ENCODE measurements around the gene SDC3. TPM values are rescaled to one million over a fixed set of nuclear protein-coding genes. Genes with fewer than 3 reads are reported as not detected.

SDC3 gene
- total and polyA plus RNA-seq, 2 donors (not counting 1 experiment from before 2014, with no cell fraction given), result 13.7 to 32.9 TPM

- H3K4me1 ChIP-seq (ENCODE audit: control insufficient read depth, extremely low read depth, insufficient read depth, low read length), result no peaks in the 10 kb centered on the region
- H3K4me2 ChIP-seq (ENCODE audit: extremely low read depth, insufficient read depth, low read length), result no peak overlapping the region
- H3K9ac ChIP-seq (ENCODE audit: insufficient read depth, low read length), result no peak overlapping the region
- H3K79me2 ChIP-seq (ENCODE audit: control insufficient read depth, insufficient read depth, low read length), result no peaks in the 10 kb centered on the region
- H3K36me3 ChIP-seq (ENCODE audit: control insufficient read depth, insufficient read depth, low read length), result no peaks in the 10 kb centered on the region
- H4K20me1 ChIP-seq (ENCODE audit: control insufficient read depth, extremely low read depth, insufficient read depth, low read length), result no peaks in the 10 kb centered on the region
- H3K27me3 ChIP-seq (ENCODE audit: control insufficient read depth, insufficient read depth, low read length), result no peaks in the 10 kb centered on the region
- no peak for TF ChIP-seq CTCF (conservative IDR thresholded peaks at IDR 0.05 in 1 of 2, IDR thresholded peaks at IDR 0.05 in 1 of 2; ENCODE audit: low read depth in 1 of 2, low read length in 2 of 2)
- no peak for TF ChIP-seq EZH2 (IDR thresholded peaks at IDR 0.05; ENCODE audit: low read length, missing control alignments)
- no peak overlapping the region for H2AFZ ChIP-seq (ENCODE audit: low read length)
- no peak overlapping the region for H3K4me3 ChIP-seq (replicated peaks in 1 of 4; ENCODE audit: control extremely low read depth in 1 of 4, insufficient read depth in 1 of 4, low read depth in 3 of 4, low read length in 4 of 4)
- H3K9me3 ChIP-seq (ENCODE audit: control insufficient read depth, insufficient read depth, low read depth, low read length), result no peaks in the 10 kb centered on the region
- DNase-seq (ENCODE audit: low read depth in 2 of 2), result no peak
- no peak overlapping the region for H3K27ac ChIP-seq (ENCODE audit: insufficient read depth, low read length)
Observed at GRCh38 chr1:30927448-30927847, 18.9 kb upstream of the SDC3 start.

GRCh38 chr1:30923597-30923996 is 15.0 kb upstream of the SDC3 start:
- Histone ChIP-seq H3K4me3 (replicated peaks in 1 of 4; ENCODE audit: control extremely low read depth in 1 of 4, insufficient read depth in 1 of 4, low read depth in 3 of 4, low read length in 4 of 4) (no peak overlapping the region), H3K9ac (ENCODE audit: insufficient read depth, low read length) (no peak overlapping the region), H3K4me1 (ENCODE audit: control insufficient read depth, extremely low read depth, insufficient read depth, low read length) (peaks cover 2% of the 10 kb centered on the region), H3K36me3 (ENCODE audit: control insufficient read depth, insufficient read depth, low read length) (no peaks in the 10 kb centered on the region), H2AFZ (ENCODE audit: low read length) (no peak overlapping the region), H3K9me3 (ENCODE audit: control insufficient read depth, insufficient read depth, low read depth, low read length) (no peaks in the 10 kb centered on the region), H3K79me2 (ENCODE audit: control insufficient read depth, insufficient read depth, low read length) (no peaks in the 10 kb centered on the region), H3K27me3 (ENCODE audit: control insufficient read depth, insufficient read depth, low read length) (no peaks in the 10 kb centered on the region), H4K20me1 (ENCODE audit: control insufficient read depth, extremely low read depth, insufficient read depth, low read length) (no peaks in the 10 kb centered on the region), H3K4me2 (ENCODE audit: extremely low read depth, insufficient read depth, low read length) (no peak overlapping the region), H3K27ac (ENCODE audit: insufficient read depth, low read length) (no peak overlapping the region)
- TF ChIP-seq EZH2 (IDR thresholded peaks at IDR 0.05; ENCODE audit: low read length, missing control alignments), result no peak
- TF ChIP-seq CTCF (conservative IDR thresholded peaks at IDR 0.05 in 1 of 2, IDR thresholded peaks at IDR 0.05 in 1 of 2; ENCODE audit: low read depth in 1 of 2, low read length in 2 of 2), result no peak
- peak in 1 of 2 donors; percentile 70 for DNase-seq (ENCODE audit: low read depth in 2 of 2)

GRCh38 chr1:30920827-30921226 is 12.3 kb upstream of the SDC3 start:
- H3K4me2 ChIP-seq (ENCODE audit: extremely low read depth, insufficient read depth, low read length), result no peak overlapping the region
- H3K9me3 ChIP-seq (ENCODE audit: control insufficient read depth, insufficient read depth, low read depth, low read length), result no peaks in the 10 kb centered on the region
- H3K36me3 ChIP-seq (ENCODE audit: control insufficient read depth, insufficient read depth, low read length), result no peaks in the 10 kb centered on the region
- peaks cover 2% of the 10 kb centered on the region for H3K4me1 ChIP-seq (ENCODE audit: control insufficient read depth, extremely low read depth, insufficient read depth, low read length)
- no peak overlapping the region for H3K9ac ChIP-seq (ENCODE audit: insufficient read depth, low read length)
- no peak overlapping the region for H3K27ac ChIP-seq (ENCODE audit: insufficient read depth, low read length)
- no peaks in the 10 kb centered on the region for H3K27me3 ChIP-seq (ENCODE audit: control insufficient read depth, insufficient read depth, low read length)
- TF ChIP-seq CTCF (conservative IDR thresholded peaks at IDR 0.05 in 1 of 2, IDR thresholded peaks at IDR 0.05 in 1 of 2; ENCODE audit: low read depth in 1 of 2, low read length in 2 of 2), result no peak
- DNase-seq (ENCODE audit: low read depth in 2 of 2), result peak in 1 of 2 donors; percentile 53
- H3K79me2 ChIP-seq (ENCODE audit: control insufficient read depth, insufficient read depth, low read length), result no peaks in the 10 kb centered on the region
- H3K4me3 ChIP-seq (replicated peaks in 1 of 4; ENCODE audit: control extremely low read depth in 1 of 4, insufficient read depth in 1 of 4, low read depth in 3 of 4, low read length in 4 of 4), result no peak overlapping the region
- H2AFZ ChIP-seq (ENCODE audit: low read length), result no peak overlapping the region
- H4K20me1 ChIP-seq (ENCODE audit: control insufficient read depth, extremely low read depth, insufficient read depth, low read length), result no peaks in the 10 kb centered on the region

Measured in fibroblast of lung (primary cell).